Nasal cavity respiratory epithelium epithelial cell of viscerocranial mucosa (primary cell): ENCODE data around the gene RGS14. TPM values are rescaled to one million over a fixed set of nuclear protein-coding genes. Genes with fewer than 3 reads are reported as not detected.

Source experiments
- total RNA-seq: library from RNA; depleted of rRNA; stranded (reverse); fragments of >200 nt; gene quantifications from 2 replicates; pipeline ENCODE4 v1.2.3, GENCODE V29; 2014

Gene RGS14, protein sequence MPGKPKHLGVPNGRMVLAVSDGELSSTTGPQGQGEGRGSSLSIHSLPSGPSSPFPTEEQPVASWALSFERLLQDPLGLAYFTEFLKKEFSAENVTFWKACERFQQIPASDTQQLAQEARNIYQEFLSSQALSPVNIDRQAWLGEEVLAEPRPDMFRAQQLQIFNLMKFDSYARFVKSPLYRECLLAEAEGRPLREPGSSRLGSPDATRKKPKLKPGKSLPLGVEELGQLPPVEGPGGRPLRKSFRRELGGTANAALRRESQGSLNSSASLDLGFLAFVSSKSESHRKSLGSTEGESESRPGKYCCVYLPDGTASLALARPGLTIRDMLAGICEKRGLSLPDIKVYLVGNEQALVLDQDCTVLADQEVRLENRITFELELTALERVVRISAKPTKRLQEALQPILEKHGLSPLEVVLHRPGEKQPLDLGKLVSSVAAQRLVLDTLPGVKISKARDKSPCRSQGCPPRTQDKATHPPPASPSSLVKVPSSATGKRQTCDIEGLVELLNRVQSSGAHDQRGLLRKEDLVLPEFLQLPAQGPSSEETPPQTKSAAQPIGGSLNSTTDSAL
- 3.8 and 12.5 TPM in 2 replicates for total RNA-seq

GRCh38 chr5:177357459-177358351 is at the start of gene RGS14:
Gene RGS14 (plus strand): TSS chr5:177357924. CDS start chr5:177358025, 101 bp downstream.

DNA sequence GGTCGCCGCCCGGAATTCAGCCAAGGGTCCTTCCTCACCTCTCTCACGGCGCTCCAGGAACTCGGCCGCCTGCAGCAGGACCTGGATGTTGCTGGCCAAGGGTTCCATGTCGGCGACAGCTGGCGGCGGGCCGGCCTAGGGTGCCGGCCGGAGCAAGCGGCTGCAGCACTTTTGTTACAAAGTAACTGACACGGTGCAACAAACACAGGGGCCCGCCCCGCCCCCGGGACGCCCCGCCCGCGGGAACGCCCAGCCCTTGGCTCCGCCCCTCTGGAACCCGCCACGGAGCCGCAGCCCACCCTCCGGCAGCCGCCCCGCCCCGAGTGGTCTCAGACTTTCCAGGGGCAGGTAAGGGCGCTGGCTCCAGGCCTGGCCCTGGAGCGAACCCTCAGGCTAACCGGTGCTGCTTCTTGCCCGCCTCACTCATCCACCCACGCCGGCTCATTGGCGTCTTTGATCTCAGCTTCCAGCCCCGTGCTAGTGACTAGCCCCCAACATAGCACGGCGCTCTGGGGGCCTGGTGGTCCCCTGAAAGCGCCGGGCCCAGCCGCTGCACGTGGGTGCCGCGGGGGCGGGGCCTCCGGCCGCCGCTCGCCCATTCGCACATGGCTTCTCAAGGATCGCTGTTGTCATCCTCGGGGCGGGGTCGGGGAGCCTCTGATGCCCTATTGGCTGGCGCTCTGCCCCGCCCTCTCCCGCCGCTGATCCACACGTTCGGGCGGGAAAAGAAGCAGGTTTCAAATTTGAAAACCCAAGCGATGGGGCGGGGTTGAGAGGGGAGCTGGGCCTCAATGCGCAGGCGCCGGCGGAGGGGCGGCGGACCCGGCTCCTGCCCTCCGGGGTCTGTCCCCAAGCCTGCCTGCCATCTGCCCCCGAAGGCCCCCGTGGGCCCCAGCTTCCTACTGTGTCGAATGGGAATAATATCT is 45.7 kb upstream of the RGS14 start, which contains the start of gene MXD3:
MXD3 (minus strand) TSS at position 176 of the 926 bp plus-strand sequence; CDS start at position 108, 68 bp downstream.

DNA sequence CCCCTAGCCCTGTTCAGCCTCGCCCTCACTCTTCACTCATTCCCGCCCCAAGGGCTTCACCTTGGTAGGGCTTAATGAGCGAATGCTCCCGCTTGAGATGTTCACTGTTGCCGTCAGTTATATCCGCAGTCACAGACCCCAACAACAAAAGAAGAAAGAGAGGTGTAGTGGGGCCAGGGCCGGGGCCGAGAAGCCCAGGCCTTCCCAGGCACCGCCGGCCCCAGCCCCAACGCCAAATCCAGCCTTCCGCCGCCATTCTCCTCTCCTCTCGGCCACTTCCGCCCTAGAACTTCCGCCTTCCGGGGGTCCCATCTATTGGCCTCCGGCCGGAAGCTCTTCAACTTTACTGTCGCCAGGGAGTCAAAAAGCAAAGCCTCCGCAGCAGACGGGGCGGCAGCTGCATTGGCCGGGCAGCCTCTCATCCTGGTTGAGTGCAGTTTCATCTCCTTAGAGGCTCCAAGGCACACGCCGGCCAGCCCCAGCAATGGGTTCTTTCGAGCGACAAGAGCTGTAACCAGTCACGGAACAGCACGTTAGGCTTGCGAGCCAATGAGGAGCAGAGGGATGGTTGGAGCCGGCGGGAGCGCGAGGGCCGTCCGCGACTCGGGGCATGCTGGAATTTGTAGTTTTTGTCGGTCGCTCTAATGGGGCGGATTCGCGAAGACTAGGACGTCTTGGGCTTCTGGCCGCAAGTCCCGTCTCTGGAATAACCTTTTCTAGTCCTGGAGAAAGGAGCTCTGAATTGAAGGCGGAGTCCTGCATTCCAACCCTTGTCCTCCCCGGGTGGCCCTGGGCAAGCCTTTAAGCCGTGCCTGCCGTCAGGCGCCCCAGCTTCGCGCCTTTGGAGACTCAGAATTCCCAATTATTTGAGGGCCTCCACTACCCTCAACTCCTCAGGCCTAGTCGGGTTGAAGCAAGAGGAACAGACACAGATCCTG is 6.1 kb upstream of the RGS14 start, which contains the start of gene LMAN2:
LMAN2 (minus strand) TSS at position 277 of the 938 bp plus-strand sequence; CDS start at position 256, 21 bp downstream.

DNA sequence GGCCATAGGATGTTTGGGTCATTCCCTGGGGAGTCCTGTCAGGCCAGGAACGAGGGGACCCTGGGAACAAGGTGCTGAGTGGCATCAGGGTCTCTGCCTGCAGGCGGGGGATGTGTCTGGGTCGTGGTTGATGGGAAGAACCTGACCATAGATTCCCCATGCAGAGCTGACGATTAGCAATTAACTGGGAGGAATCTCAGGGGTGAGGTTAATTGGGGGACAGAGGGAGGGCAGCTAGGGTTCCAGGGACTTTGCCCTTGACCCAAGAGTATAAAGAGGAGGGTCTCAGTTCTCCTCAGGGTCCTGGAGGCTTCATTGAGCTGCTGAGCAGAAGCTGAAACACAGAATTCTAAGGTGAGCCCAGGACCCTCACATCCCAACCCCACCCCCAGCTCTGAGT is 26.4 kb downstream of the RGS14 start, which contains the start of gene SLC34A1:
SLC34A1 (plus strand) TSS at position 301 of the 400 bp plus-strand sequence. CDS start 1,308 bp downstream, outside the sequence.

GRCh38 chr5:177399997-177400868 is 42.5 kb downstream of the RGS14 start, which contains the start of gene PFN3:
Gene PFN3 (minus strand): TSS chr5:177400661. CDS start chr5:177400576, 85 bp downstream.

DNA sequence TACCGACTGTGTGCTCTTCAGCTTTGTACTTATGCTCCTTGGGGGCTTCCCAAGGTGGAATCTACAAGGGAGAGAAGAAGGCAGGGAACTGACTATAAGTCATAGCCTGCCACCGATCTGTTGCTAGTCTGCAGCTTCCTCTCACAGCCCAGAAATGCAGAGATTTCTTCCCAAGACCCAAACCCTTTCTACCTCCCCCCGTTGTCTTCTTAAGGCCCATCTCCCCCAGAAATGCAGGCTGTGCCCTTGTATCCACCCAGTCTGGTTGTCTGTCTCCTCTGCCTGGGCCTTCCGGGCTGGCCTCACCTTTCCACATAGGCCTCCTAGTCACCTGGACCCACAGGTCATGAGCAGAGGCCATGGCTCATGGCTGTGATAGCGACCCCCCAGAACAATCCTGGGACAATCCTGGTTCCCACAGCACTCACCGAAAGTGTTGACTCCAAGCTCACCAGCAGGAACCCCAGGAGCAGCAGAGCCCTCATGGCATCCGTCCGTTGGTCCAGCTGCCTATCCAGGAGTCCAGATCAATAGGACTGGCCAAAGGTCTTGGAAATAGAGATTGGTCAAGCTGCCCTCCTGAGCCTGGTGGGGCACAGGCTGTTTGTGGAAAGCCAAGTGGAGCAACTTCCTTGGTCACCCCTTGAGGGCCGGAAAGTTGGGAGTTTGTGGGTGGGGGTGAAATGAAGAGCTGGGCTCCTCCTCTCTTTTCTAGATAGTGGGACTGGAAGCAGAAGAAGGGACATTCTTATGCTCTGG is 51.5 kb downstream of the RGS14 start, which contains the start of gene F12:
F12 (minus strand) TSS at position 522 of the 759 bp plus-strand sequence; CDS start at position 485, 37 bp downstream.

Other genes with a start within 250 kb of the RGS14 start
- 54.3 and 74.8 TPM in 2 replicates for gene NSD1, start 224.2 kb upstream of the RGS14 start, total RNA-seq
- 20.5 and 23.9 TPM in 2 replicates for gene RAB24, start 54.2 kb upstream of the RGS14 start, total RNA-seq
- gene PRELID1, start 54.1 kb upstream of the RGS14 start, total RNA-seq: 69.4 and 98.8 TPM in 2 replicates
- gene MXD3, start 46.0 kb upstream of the RGS14 start, total RNA-seq: 1.2 and 1.4 TPM in 2 replicates
- gene LMAN2, start 6.3 kb upstream of the RGS14 start, total RNA-seq: 253 and 357 TPM in 2 replicates
- gene SLC34A1, start 26.5 kb downstream of the RGS14 start, total RNA-seq: 0.14 TPM in 1 of 2 replicates, not detected in the other
- not detected in 2 replicates for gene PFN3, start 42.7 kb downstream of the RGS14 start, total RNA-seq
- gene F12, start 51.6 kb downstream of the RGS14 start, total RNA-seq: 4.4 and 9.8 TPM in 2 replicates
- 38.6 and 44.3 TPM in 2 replicates for gene GRK6, start 68.8 kb downstream of the RGS14 start, total RNA-seq
- 3.1 and 4.8 TPM in 2 replicates for gene PRR7, start 88.9 kb downstream of the RGS14 start, total RNA-seq
- 59.8 and 140 TPM in 2 replicates for gene DBN1, start 115.7 kb downstream of the RGS14 start, total RNA-seq
- gene PDLIM7, start 139.7 kb downstream of the RGS14 start, total RNA-seq: 33.2 and 91.4 TPM in 2 replicates
- 0.68 and 7.6 TPM in 2 replicates for gene DOK3, start 151.9 kb downstream of the RGS14 start, total RNA-seq
- gene DDX41, start 159.0 kb downstream of the RGS14 start, total RNA-seq: 96.0 and 120 TPM in 2 replicates
- gene FAM193B, start 196.6 kb downstream of the RGS14 start, total RNA-seq: 10.9 and 19.2 TPM in 2 replicates
- 183 and 198 TPM in 2 replicates for gene TMED9, start 234.3 kb downstream of the RGS14 start, total RNA-seq
- 37.0 and 42.0 TPM in 2 replicates for gene B4GALT7, start 242.2 kb downstream of the RGS14 start, total RNA-seq